ENCODE measurements around the gene UGGT1. TPM values are rescaled to one million over a fixed set of nuclear protein-coding genes. Genes with fewer than 3 reads are reported as not detected.

UGGT1 gene
- total RNA-seq, 1 donor from 2014 or later = 49.6 TPM

DNA sequence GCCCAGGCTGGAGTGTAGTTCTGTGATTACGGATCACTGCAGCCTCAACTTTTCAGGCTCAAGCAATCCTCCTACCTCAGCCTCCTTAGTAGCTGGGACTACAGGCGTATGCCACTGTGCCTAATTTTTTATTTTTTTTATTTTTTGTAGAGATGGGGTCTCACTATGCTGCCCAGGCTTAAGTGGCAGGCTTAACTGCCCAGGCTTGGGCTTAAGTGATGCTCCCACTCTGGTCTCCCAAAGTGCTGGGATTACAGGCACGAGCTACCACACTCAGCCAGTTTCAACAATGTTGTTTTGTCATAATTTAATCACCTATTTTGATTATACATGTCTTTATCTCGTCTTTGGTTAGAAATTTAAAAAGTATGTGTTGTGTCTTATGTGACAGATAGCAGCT, 18.2 kb downstream of the UGGT1 start:
- Histone ChIP-seq H3K4me1 (no peaks in the 10 kb centered on the region), H3K27ac (no peak overlapping the region), H3K9me3 (no peaks in the 10 kb centered on the region), H3K36me3 (peaks cover 82% of the 10 kb centered on the region), H3K27me3 (ENCODE audit: low read depth) (no peaks in the 10 kb centered on the region), H3K4me3 (no peak overlapping the region)
- ATAC-seq (no peak), DNase-seq (no peak)
- intact Hi-C loops (cut with DNase I) = no loop called here
- TF ChIP-seq, protein P1, sequence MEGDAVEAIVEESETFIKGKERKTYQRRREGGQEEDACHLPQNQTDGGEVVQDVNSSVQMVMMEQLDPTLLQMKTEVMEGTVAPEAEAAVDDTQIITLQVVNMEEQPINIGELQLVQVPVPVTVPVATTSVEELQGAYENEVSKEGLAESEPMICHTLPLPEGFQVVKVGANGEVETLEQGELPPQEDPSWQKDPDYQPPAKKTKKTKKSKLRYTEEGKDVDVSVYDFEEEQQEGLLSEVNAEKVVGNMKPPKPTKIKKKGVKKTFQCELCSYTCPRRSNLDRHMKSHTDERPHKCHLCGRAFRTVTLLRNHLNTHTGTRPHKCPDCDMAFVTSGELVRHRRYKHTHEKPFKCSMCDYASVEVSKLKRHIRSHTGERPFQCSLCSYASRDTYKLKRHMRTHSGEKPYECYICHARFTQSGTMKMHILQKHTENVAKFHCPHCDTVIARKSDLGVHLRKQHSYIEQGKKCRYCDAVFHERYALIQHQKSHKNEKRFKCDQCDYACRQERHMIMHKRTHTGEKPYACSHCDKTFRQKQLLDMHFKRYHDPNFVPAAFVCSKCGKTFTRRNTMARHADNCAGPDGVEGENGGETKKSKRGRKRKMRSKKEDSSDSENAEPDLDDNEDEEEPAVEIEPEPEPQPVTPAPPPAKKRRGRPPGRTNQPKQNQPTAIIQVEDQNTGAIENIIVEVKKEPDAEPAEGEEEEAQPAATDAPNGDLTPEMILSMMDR (IDR thresholded peaks at IDR 0.05) = no peak

DNA sequence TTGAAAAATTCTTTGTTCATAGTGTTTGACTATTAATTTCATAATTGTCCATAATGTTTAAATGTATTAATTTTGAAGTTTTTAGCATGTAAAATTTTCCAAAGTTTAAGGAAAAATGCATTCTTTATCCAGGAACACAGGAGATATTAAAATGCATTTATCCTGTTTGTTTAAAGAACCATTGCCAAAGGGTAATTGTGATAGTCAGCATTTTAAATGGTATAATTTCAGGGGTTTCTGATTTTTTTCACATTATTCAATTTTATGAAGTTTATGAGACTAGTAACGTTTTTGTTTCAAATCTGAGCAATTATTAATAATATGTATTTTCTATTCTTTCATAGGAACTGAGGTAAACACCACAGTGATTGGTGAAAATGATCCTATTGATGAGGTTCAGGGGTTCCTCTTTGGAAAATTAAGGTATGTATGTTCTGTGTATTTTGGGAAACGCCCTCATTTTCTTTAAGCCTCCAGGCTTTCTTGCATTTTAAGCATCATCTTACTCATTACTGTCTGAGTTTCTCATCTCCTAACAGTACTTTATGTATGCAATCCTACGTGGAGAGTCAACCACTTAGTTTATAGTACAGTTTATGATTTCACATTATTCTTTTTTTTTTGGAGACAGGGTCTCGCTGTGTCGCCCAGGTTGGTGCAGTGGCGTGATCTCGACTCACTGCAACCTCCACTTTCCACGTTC, 25.1 kb downstream of the UGGT1 start:
- Histone ChIP-seq H3K36me3 (peaks cover 92% of the 10 kb centered on the region), H3K4me1 (no peaks in the 10 kb centered on the region), H3K27ac (no peak overlapping the region), H3K9me3 (no peaks in the 10 kb centered on the region), H3K4me3 (no peak overlapping the region), H3K27me3 (ENCODE audit: low read depth) (no peaks in the 10 kb centered on the region)
- ATAC-seq = no peak
- TF ChIP-seq, protein P1 (IDR thresholded peaks at IDR 0.05) = no peak
- DNase-seq = no peak
- intact Hi-C loops (cut with DNase I) = no loop called here

DNA sequence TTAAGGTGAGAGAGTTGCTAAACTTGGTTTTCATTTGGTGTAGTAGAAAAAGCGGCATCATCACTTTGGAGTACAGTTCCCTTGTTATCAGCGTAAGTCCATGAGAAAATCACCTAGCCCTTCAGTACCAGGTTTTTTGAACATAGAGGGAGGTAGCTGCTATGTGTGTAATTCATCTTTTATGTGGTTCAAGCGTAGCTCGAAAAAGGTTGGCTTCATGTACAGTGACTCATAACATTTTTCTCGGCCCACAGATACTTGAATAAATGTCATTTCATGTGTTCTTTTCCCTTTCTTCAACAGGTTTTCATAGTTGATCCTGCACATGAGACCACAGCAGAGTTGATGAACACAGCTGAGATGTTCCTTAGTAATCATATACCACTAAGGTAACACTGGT, 43.6 kb downstream of the UGGT1 start:
- Histone ChIP-seq H3K27me3 (ENCODE audit: low read depth) (no peaks in the 10 kb centered on the region), H3K36me3 (peaks cover 100% of the 10 kb centered on the region), H3K4me3 (no peak overlapping the region), H3K9me3 (no peaks in the 10 kb centered on the region), H3K4me1 (no peaks in the 10 kb centered on the region), H3K27ac (no peak overlapping the region)
- TF ChIP-seq, protein P1 (IDR thresholded peaks at IDR 0.05) = no peak
- DNase-seq (no peak), ATAC-seq (no peak)
- intact Hi-C loops (cut with DNase I) = no loop called here

DNA sequence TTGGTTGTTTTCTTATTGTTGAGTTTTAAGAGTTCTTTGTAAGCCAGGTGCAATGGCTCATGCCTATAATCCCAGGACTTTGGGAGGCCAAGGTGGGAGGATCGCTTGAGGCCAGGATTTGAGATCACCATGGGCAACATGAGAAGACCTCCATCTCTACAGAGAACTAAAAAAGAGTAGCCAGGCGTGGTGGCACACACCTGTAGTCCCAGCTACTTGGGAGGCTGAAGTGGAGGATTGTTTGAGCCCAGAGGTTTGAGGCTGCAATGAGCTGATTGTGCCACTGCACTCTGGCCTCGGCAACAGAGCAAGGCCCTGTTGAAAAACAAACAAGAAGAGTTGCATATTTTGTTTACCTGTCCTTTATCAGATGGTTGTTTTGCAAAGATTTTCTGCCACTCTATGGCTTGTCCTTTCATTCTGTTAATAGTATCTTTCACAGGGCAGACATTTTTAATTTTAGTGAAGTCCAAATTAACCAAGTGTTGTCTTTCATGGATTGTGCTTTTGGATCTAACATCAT, 46.2 kb downstream of the UGGT1 start:
- Histone ChIP-seq H3K9me3 (no peaks in the 10 kb centered on the region), H3K27me3 (ENCODE audit: low read depth) (no peaks in the 10 kb centered on the region), H3K36me3 (peaks cover 100% of the 10 kb centered on the region), H3K4me3 (no peak overlapping the region), H3K4me1 (no peaks in the 10 kb centered on the region), H3K27ac (no peak overlapping the region)
- intact Hi-C loops (cut with DNase I) = no loop called here
- ATAC-seq (no peak), DNase-seq (no peak)
- TF ChIP-seq, protein P1 (IDR thresholded peaks at IDR 0.05) = no peak

DNA sequence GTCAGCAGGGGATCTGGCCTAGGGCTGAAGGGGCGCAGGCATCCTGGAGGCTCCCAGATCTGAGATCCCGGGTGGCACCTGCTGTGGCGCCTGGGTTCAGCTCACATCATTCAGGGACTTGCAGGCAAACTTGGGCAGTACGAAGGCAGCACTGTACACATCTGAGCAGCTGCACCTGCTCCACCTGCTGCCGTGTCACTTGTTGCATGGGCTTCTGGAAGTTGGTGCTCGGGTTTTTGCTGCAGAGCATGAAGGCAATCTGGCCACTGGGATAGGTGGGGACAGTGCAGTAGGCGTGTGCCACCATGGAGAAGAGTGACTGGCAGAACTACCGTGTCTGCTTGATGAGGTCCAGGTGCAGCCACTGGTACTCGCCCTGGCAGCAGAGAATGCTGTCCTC, 48.6 kb downstream of the UGGT1 start:
- no peaks in the 10 kb centered on the region for H3K9me3 ChIP-seq
- DNase-seq (no peak), ATAC-seq (no peak)
- no peaks in the 10 kb centered on the region for H3K27me3 ChIP-seq (ENCODE audit: low read depth)
- intact Hi-C loops (cut with DNase I) = no loop called here
- no peak overlapping the region for H3K27ac ChIP-seq
- TF ChIP-seq, protein P1 (IDR thresholded peaks at IDR 0.05) = no peak
- peaks cover 98% of the 10 kb centered on the region for H3K36me3 ChIP-seq
- no peak overlapping the region for H3K4me3 ChIP-seq
- H3K4me1 ChIP-seq = no peaks in the 10 kb centered on the region
